K562 (cell line): ENCODE data around the gene PCP2. TPM values are rescaled to one million over a fixed set of nuclear protein-coding genes. Genes with fewer than 3 reads are reported as not detected.
A peak's percentile ranks its signal among the peaks of the same experiment; 100 is the strongest.

Experiments used
- CTCF ChIP-seq, 3 experiments: IDR thresholded peaks in 2 of 3; conservative IDR thresholded peaks in 1 of 3; 2 replicates each; pipeline ENCODE4 v1.5.1; 2011 to 2012; ENCODE audit warnings: low read length in 3 of 3, mild to moderate bottlenecking in 3 of 3, control low read depth in 2 of 3, improper control_type of control experiment in 1 of 3, inconsistent platforms in 1 of 3, low read depth in 1 of 3, mixed read lengths in 1 of 3, moderate library complexity in 1 of 3; ENCODE audit not compliant: insufficient read depth in 2 of 3
- HDAC1 ChIP-seq, 2 experiments: fragments of 450-650 bp; IDR thresholded peaks; 2 replicates each; pipeline ENCODE4 v1.6.1; 2016 to 2017; ENCODE audit warnings: inconsistent platforms in 1 of 2, mild to moderate bottlenecking in 1 of 2, moderate library complexity in 1 of 2
- HNRNPL ChIP-seq: fragments of 200-400 bp; formaldehyde crosslinking; IDR thresholded peaks from 2 replicates; pipeline ENCODE4 v1.6.1; 2017; ENCODE audit warnings: low read depth, mild to moderate bottlenecking, low read length
- KAT8 ChIP-seq: fragments of 450-650 bp; IDR thresholded peaks from 2 replicates; pipeline ENCODE4 v1.6.1; 2016; ENCODE audit warnings: low read depth, mild to moderate bottlenecking
- KDM1A ChIP-seq, 2 experiments: fragments of 450-650 bp; IDR thresholded peaks; 2 replicates each; pipeline ENCODE4 v1.6.1; 2016; ENCODE audit warnings: mild to moderate bottlenecking in 2 of 2
- MNT ChIP-seq, 2 experiments: fragments of 450-650 bp; conservative IDR thresholded peaks; 2 replicates each; pipeline ENCODE4 v1.6.1; 2017; ENCODE audit warnings: mild to moderate bottlenecking in 2 of 2, moderate library complexity in 2 of 2
- RAD21 ChIP-seq, 2 experiments: fragments of 250-450 bp in 1 of 2; fragments of 450-650 bp in 1 of 2; sonication (Bioruptor Pico) in 1 of 2; formaldehyde crosslinking in 1 of 2; IDR thresholded peaks in 1 of 2; conservative IDR thresholded peaks in 1 of 2; 2 replicates each; pipeline versions ENCODE4 v1.4.0 to v1.8.0; 2020 to 2022; ENCODE audit warnings: mild to moderate bottlenecking in 2 of 2, moderate library complexity in 1 of 2
- SLC30A9 ChIP-seq: fragments of 250-450 bp; sonication (Bioruptor Pico); IDR thresholded peaks from 2 replicates; pipeline ENCODE4 v1.8.0; 2022; ENCODE audit warnings: mild to moderate bottlenecking, moderate library complexity
- SREBF2 ChIP-seq: sonication (generic); formaldehyde crosslinking; IDR thresholded peaks from 2 replicates; pipeline ENCODE4 v1.4.0; 2020; ENCODE audit warnings: mild to moderate bottlenecking, missing genetic modification reagents
- TAF15 ChIP-seq: fragments of 200-400 bp; formaldehyde crosslinking; IDR thresholded peaks from 2 replicates; pipeline ENCODE4 v1.6.1; 2017; ENCODE audit warnings: mild to moderate bottlenecking, low read depth, low read length, moderate library complexity
- TRIM24 ChIP-seq, 2 experiments: fragments of 450-650 bp; IDR thresholded peaks; 2 replicates each; pipeline ENCODE4 v1.6.1; 2016
- USF1 ChIP-seq: sonication (generic); formaldehyde crosslinking; IDR thresholded peaks from 2 replicates; pipeline ENCODE4 v1.9.0; 2022; ENCODE audit warnings: mild to moderate bottlenecking, missing genetic modification reagents
- USF2 ChIP-seq: sonication (generic); formaldehyde crosslinking; IDR thresholded peaks from 2 replicates; pipeline ENCODE4 v1.5.0; 2020; ENCODE audit warnings: missing genetic modification reagents
- ZFX ChIP-seq: sonication (generic); formaldehyde crosslinking; IDR thresholded peaks from 2 replicates; pipeline ENCODE4 v1.8.0; 2022; ENCODE audit warnings: mild to moderate bottlenecking, missing genetic modification reagents, moderate library complexity
- ZNF121 ChIP-seq: sonication (generic); formaldehyde crosslinking; conservative IDR thresholded peaks from 2 replicates; pipeline ENCODE4 v1.8.0; 2022; ENCODE audit warnings: missing genetic modification reagents
- ZNF740 ChIP-seq, 3 experiments: fragments of 200-800 bp in 1 of 3; sonication (Bioruptor generic) in 1 of 3; sonication (generic) in 1 of 3; formaldehyde crosslinking in 1 of 3; IDR thresholded peaks; 2 replicates each; pipeline versions ENCODE4 v1.6.1 to v1.8.0; 2016 to 2022; ENCODE audit warnings: mild to moderate bottlenecking in 2 of 3, missing compliant biosample characterization in 2 of 3, missing genetic modification characterization in 2 of 3, missing genetic modification reagents in 1 of 3
- ZNF778 ChIP-seq: fragments of 450-650 bp; formaldehyde crosslinking; IDR thresholded peaks from 2 replicates; pipeline ENCODE4 v1.4.0; 2020; ENCODE audit warnings: mild to moderate bottlenecking, moderate library complexity
- polyA plus RNA-seq, 8 experiments: library from polyadenylated mRNA; depleted of rRNA in 4 of 8; stranded (reverse) in 5 of 8; unstranded in 3 of 8; fragments of >200 nt; fragmentation: Nextera tagmentation in 2 of 8; fragmentation: Illumina TruSeq in 1 of 8; extraction: Ambion mirVana in 2 of 8; extraction: Trizol in 1 of 8; gene quantifications; 2 replicates each; pipeline versions ENCODE4 v1.2.1 to v1.2.3, GENCODE V29; 2011 to 2014; ENCODE audit warnings: inconsistent platforms in 1 of 8, missing spikeins in 1 of 8
- total RNA-seq, 7 experiments: library from RNA; depleted of rRNA in 6 of 7; stranded (reverse); fragments of >200 nt in 6 of 7; fragmentation: Illumina TruSeq in 2 of 7; extraction: Trizol in 2 of 7; gene quantifications; 2 replicates each; pipeline versions ENCODE4 v1.2.1 to v1.2.3, GENCODE V29; 2011 to 2021; ENCODE audit warnings: low replicate concordance in 1 of 7

Gene PCP2
- total and polyA plus RNA-seq, 9 of the 15 experiments (the other 6 are each of a cell fraction or from before 2014, with no cell fraction given), result 0.17 to 1.3 (median 0.49) TPM; not detected in 3

GRCh38 chr19:7678971-7679751 lies 45.6 kb upstream of the PCP2 start (continued):
- TF ChIP-seq MNT (conservative IDR thresholded peaks at IDR 0.05), result peak in 1 of 2 experiments; percentile 25; a peak in 1 of 4 replicates
- TF ChIP-seq ZNF740 (CRISPR knock-in tag; IDR thresholded peaks at IDR 0.05), result peak; percentile 74
- no peak for TF ChIP-seq ZNF740 (tag; IDR thresholded peaks at IDR 0.05)
- no peak for TF ChIP-seq SREBF2 (CRISPR knock-in tag)
- TF ChIP-seq USF2 (CRISPR knock-in tag), result peak; percentile 48; the same call in 1 of the 2 replicates
- TF ChIP-seq TAF15, result no peak
- peak; percentile 72 for TF ChIP-seq USF1
- TF ChIP-seq CTCF (IDR thresholded peaks at IDR 0.05 in 2 of 3, conservative IDR thresholded peaks at IDR 0.05 in 1 of 3; ENCODE audit: insufficient read depth in 2 of 3, low read depth in 1 of 3, low read length in 3 of 3), result peak; percentile 16 to 49 (median 49); a peak in 4 of 6 replicates
- TF ChIP-seq RAD21 (CRISPR knock-in tag; conservative IDR thresholded peaks at IDR 0.05 in 1 of 2, IDR thresholded peaks at IDR 0.05 in 1 of 2), result peak in 1 of 2 experiments; percentile 51; a peak in 3 of 4 replicates
- no peak for TF ChIP-seq ZNF778 (CRISPR knock-in tag)
- TF ChIP-seq ZNF121 (CRISPR knock-in tag), result no peak
- TF ChIP-seq TRIM24 (IDR thresholded peaks at IDR 0.05), result 0 out of 4 replicates have a peak, but pooled peaks of 1 of the 2 experiments have one; percentile 12
- no peak for TF ChIP-seq SLC30A9 (CRISPR knock-in tag)
- TF ChIP-seq HDAC1 (IDR thresholded peaks at IDR 0.05), result 0 out of 4 replicates have a peak, but pooled peaks of 1 of the 2 experiments have one; percentile 44
- TF ChIP-seq KDM1A (IDR thresholded peaks at IDR 0.05), result 0 out of 4 replicates have a peak, but pooled peaks of 1 of the 2 experiments have one; percentile 16
- no peak for TF ChIP-seq HNRNPL
- no peak for TF ChIP-seq KAT8
- TF ChIP-seq ZFX (CRISPR knock-in tag), result no peak
